Activated CD8-positive, alpha-beta memory T cell treated with anti-CD3 and anti-CD28 coated beads for 36 hours (primary cell): ENCODE data around the gene HTRA1. TPM values are rescaled to one million over a fixed set of nuclear protein-coding genes. Genes with fewer than 3 reads are reported as not detected.

Experiments
- CTCF ChIA-PET: fragments of 350-600 bp; sonication (Branson Sonifier 250); formaldehyde crosslinking; loops from one replicate; lab custom pipeline; 2021; ENCODE audit warnings: antibody characterized with exemption; lab: Charles Lee
- POLR2A ChIA-PET: fragments of 350-600 bp; sonication (Branson Sonifier 250); formaldehyde crosslinking; loops from one replicate; lab custom pipeline; 2021; ENCODE audit warnings: antibody characterized with exemption; lab: Charles Lee
- total RNA-seq, 2 experiments: library from RNA; stranded (reverse); gene quantifications; one replicate each; pipeline ENCODE4 v1.2.3, GENCODE V29; 2021

The HTRA1 gene
- total RNA-seq, 2 experiments from 2014 or later, result not detected

GRCh38 chr10:122449153-122449552 is 12.2 kb upstream of the HTRA1 start:
- ChIA-PET CTCF (no interaction called here), POLR2A (no interaction called here)

DNA sequence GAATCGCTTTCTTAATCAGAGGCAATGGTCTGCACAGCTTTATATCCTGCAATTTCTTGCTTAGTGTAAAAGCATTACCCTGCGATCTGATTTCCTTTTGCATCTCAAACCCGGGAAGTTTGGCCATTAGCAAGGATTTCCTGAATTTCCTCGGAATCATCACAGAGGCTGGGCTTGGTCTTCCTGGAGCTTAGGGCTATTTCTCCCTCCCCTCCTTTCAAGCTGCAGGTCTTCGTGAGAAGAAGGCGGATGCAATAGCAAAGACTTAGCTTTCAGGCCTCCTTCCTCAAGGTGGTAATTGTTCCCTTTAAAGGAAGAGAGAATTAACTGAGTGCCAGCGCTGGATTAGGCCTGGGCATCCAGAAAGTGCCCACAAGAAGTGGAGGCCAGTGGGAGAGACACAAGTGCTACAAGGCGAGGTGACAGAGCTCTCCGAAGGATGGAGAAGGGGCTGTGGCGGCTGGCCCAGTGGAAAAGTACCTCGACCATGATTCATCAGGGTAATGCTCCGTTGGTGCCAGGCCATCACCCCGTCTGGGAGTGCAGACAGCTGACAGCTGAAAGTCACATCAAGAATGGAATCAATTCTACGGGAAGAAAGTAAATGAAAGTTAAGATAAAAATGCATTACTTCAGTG is 10.9 kb upstream of the HTRA1 start:
- ChIA-PET POLR2A (no interaction called here), CTCF (interaction anchor here (1.5 kb wide), 1 partner anchor 115 kb away, joined by 3 read pairs; no protein-coding TSS in a partner anchor)

DNA sequence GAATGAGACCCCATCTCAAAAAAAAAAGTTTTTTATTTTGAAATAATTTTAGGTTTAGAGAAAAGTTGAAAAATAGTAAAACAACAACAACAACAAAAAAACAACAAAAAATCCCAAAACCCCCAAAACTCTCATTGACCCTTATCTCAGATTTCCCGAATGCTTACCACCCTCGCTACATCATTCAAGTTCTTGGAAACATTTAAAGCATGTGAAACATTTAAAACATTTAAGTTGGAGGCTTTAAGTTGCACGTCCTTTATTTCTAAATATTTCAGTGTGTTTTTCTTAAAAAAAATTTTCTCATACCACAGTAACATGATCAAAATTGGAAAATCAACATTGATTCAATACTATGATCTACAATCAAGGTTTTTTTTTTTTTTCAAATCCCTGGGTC is 7.3 kb upstream of the HTRA1 start:
- POLR2A ChIA-PET, result no interaction called here
- CTCF ChIA-PET, result no interaction called here

DNA sequence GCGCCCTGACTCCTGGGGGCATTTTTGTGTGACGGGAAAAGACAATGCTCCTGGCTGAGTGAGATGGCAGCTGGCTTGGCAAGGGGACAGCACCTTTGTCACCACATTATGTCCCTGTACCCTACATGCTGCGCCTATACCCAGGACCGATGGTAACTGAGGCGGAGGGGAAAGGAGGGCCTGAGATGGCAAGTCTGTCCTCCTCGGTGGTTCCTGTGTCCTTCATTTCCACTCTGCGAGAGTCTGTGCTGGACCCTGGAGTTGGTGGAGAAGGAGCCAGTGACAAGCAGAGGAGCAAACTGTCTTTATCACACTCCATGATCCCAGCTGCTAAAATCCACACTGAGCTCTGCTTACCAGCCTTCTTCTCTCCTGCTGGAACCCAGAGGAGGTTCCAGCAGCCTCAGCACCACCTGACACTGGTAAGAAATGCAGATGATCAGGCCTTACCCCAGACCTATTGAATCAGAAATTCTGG is 6.7 kb upstream of the HTRA1 start, which contains the start of gene ARMS2:
Gene ARMS2, plus strand, starts transcription at position 51 of the 478 bp plus-strand sequence. Its CDS starts 75 bp downstream, at position 126.
- ChIA-PET CTCF (no interaction called here), POLR2A (no interaction called here)

GRCh38 chr10:122455376-122456079 is 5.8 kb upstream of the HTRA1 start:
- POLR2A ChIA-PET, result no interaction called here
- CTCF ChIA-PET, result no interaction called here

DNA sequence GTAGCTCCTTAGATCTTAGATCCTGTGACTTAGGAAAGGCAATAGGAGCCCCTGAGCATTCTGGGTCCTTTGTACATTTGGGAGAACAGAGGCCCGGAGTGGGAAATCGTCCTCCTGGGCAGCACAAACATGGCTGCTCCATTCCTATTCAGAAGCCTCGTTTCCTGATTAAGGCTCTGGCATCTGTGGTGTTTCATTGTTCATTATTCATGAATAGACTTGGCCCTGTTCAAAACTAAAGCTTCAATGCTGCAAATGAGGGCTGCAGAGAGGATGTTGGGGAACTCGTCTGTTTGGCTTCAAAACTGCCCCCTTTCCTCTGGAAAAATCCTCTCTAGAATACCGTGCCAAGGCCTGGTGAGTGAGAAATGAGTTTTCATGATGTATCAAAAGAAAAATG is 3.4 kb upstream of the HTRA1 start:
- POLR2A ChIA-PET, result no interaction called here
- CTCF ChIA-PET, result no interaction called here

DNA sequence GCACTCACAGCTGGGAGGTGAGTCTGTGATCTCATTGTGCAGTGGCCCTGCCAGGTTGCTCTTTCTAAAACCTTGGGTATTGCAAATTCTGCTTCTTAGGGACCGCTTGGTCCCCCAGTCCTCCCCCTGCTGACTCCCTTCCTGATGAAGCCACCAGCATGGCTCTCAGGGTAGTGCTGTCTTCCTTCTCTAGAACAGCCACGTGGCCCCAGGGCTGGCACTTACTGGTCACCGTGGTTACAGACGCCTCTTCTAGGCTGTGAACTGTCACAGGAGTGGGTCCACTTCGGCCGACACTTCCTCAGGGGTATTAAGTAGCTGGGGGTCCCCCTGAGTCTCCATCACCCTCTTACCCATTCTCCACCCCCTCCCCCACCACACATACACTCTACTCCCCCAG is 2.7 kb upstream of the HTRA1 start:
- CTCF ChIA-PET, result no interaction called here
- POLR2A ChIA-PET, result no interaction called here

DNA sequence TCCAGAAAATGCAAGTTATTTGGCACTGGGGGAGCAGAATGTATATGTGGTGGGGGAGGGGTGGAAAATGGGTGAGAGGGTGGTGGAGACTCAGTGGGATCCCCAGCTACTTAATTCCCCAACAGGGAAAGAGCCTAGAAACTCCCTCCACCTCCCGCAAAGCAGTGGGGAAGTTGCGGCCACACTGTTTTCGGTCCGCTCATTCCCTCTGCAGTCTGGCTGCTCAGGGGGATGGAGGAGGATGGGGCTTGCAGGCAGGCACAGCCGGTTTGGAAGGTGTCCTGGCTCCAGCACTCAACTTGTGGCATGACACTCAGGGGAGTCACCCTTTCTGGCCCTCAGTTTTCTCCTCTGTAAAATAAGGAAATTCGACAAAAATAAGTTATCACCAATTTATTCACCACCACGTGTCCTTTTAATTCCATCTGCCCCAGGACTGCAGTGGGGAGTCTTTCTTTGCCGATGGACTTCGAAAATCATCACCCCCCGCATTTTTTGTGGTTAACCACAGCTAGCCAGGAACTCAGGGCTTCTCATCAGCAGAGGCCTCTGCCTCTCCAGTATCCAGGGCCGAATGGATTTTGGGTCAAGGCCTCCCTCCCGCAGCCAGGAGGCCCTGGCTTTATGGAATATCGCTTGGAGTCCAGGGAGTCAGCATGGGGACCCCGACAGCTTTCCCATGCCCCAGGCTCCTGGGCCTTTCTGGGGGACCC is 1.6 kb upstream of the HTRA1 start:
- CTCF ChIA-PET, result interaction anchor here (1.0 kb wide), 1 partner anchor 192 kb away, joined by 3 read pairs; no protein-coding TSS in a partner anchor

DNA sequence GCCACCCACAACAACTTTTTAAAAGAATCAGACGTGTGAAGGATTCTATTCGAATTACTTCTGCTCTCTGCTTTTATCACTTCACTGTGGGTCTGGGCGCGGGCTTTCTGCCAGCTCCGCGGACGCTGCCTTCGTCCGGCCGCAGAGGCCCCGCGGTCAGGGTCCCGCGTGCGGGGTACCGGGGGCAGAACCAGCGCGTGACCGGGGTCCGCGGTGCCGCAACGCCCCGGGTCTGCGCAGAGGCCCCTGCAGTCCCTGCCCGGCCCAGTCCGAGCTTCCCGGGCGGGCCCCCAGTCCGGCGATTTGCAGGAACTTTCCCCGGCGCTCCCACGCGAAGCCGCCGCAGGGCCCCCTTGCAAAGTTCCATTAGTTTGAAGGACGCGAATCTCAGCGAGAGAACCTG is 461 bp upstream of the HTRA1 start:
- POLR2A ChIA-PET, result no interaction called here
- CTCF ChIA-PET, result no interaction called here

More for the DNA sequence above, 1.6 kb upstream of the HTRA1 start:
- POLR2A ChIA-PET, result no interaction called here

DNA sequence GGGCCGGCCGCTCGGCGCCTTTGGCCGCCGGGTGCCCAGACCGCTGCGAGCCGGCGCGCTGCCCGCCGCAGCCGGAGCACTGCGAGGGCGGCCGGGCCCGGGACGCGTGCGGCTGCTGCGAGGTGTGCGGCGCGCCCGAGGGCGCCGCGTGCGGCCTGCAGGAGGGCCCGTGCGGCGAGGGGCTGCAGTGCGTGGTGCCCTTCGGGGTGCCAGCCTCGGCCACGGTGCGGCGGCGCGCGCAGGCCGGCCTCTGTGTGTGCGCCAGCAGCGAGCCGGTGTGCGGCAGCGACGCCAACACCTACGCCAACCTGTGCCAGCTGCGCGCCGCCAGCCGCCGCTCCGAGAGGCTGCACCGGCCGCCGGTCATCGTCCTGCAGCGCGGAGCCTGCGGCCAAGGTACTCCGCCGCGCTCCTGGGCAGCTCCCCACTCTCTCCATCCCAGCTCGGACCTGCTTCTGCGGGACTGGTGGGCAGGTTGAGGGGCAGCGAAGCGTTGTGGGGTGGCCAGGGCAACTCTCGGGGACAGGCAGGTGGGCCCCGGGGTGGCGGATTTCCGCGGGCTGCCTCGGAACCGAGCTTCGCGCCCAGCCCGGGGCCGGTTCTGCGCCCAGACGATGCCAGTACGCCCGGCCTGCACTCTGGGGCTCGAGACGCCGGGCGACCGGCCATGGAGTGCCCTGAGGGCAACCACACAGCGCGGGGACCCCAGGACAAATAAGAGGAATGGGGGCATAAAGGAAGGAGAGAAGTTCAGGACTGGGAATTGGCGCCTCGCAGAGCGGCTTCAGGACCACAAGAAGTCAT is 578 bp downstream of the HTRA1 start:
- CTCF ChIA-PET, result no interaction called here
- POLR2A ChIA-PET, result no interaction called here

DNA sequence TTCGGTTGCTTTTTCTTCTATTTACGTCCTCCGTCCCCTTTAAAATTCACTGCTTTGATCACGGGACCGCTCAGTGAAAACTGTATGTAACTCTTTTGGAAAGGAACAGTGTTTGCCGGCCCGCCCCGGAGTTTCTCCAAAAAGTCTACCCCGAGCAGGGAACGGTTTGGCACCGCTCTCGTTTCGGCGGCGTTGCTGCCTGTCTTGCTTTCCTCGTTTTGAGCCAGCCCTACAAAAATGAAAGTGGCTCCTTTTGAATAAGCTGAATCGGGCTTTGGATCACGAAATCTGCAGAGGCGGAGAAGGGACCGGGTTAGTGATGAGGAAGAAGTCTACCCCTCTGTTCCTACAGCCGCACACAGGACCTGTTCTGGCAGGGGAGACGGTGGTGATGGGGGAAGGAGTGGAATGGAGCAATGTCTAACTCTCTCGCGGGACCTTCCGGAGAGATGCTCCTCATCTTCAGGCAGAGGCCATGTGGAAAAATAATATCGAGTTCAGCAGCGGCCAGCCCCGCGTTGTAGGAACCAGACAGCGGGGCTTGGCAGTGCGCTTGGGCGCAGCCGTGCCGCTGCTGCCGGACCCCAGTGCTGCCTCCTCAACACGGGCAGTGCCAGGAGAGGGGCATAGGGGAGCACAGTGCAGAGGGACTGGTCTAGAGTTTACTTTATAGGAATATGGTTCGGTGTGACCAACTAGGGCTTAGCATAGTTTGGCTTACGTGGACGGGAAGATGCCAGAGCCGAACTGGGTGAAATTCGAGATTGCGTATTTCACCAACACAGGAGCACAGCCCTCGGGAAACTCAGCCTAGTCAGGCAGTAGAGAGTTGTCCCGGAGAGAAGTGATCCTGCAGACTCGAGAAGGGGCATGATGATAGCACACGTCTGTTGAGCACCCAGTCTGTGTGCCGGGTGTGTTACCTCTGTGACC is 1.4 kb downstream of the HTRA1 start:
- ChIA-PET POLR2A (interaction anchor here (0.6 kb wide), 1 partner anchor 1445 kb away, joined by 11 read pairs; no protein-coding TSS in a partner anchor), CTCF (no interaction called here)

- POLR2A ChIA-PET, result no interaction called here
- CTCF ChIA-PET, result no interaction called here
Observed at GRCh38 chr10:122463466-122464249, 2.3 kb downstream of the HTRA1 start.

GRCh38 chr10:122464250-122464510 is 2.8 kb downstream of the HTRA1 start:
- ChIA-PET CTCF (interaction anchor here (1.1 kb wide), 1 partner anchor 119 kb away, joined by 3 read pairs; no protein-coding TSS in a partner anchor), POLR2A (no interaction called here)

GRCh38 chr10:122464586-122464985 is 3.2 kb downstream of the HTRA1 start:
- ChIA-PET CTCF (interaction anchor here (1.1 kb wide), 1 partner anchor 120 kb away, joined by 3 read pairs; no protein-coding TSS in a partner anchor), POLR2A (no interaction called here)

GRCh38 chr10:122465401-122466040 is 4.2 kb downstream of the HTRA1 start:
- POLR2A ChIA-PET, result no interaction called here
- CTCF ChIA-PET, result no interaction called here

GRCh38 chr10:122466951-122467381 is 5.6 kb downstream of the HTRA1 start:
- POLR2A ChIA-PET, result no interaction called here
- CTCF ChIA-PET, result interaction anchor here (1.2 kb wide), 1 partner anchor 99 kb away, joined by 3 read pairs; no protein-coding TSS in a partner anchor

DNA sequence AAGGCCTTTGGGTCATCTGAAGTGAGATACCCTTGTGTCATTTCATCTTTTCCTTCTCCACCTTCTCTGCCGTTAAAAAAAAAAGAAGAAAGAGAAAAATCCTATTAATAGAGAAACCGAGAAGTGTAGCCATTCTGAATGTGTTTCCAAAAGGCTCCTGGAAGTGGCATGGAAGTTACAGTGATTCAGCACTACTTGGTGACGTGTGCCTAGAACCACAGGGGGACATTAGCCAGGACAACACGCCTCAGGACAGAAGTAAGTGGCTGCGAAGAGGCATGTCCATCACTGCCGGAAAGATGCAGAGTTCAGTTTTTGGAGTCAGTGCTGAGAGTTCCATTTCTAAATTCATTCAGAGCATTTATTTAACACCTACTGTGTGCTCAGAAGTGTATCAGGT is 6.3 kb downstream of the HTRA1 start:
- CTCF ChIA-PET, result interaction anchor here (1.2 kb wide), 1 partner anchor 98 kb away, joined by 3 read pairs; no protein-coding TSS in a partner anchor
- POLR2A ChIA-PET, result no interaction called here
